Activated CD4-positive, alpha-beta T cell treated with anti-CD3 and anti-CD28 coated beads, Interleukin-2, amount 10 ng/mL, durations not matched to agents 24 days and 14 days (primary cell): ENCODE results near the gene HCFC1. TPM values are rescaled to one million over a fixed set of nuclear protein-coding genes. Genes with fewer than 3 reads are reported as not detected.

Source experiments
- DNase-seq: peaks from one replicate; pipeline ENCODE4 v3.0.0; 2022
- H3K27ac Mint-ChIP-seq: one replicate; pipeline ENCODE4 v1.8.0; 2022; ENCODE audit warnings: mild to moderate bottlenecking, mixed read lengths
- H3K27me3 Mint-ChIP-seq: one replicate; pipeline ENCODE4 v1.8.0; 2022; ENCODE audit warnings: mixed read lengths
- H3K36me3 Mint-ChIP-seq: one replicate; pipeline ENCODE4 v1.8.0; 2022; ENCODE audit warnings: low read depth, mild to moderate bottlenecking, mixed read lengths
- H3K4me1 Mint-ChIP-seq: one replicate; pipeline ENCODE4 v1.8.0; 2021; ENCODE audit warnings: mixed read lengths
- H3K4me3 Mint-ChIP-seq: one replicate; pipeline ENCODE4 v1.8.0; 2022; ENCODE audit warnings: mild to moderate bottlenecking, moderate library complexity, mixed read lengths
- H3K9me3 Mint-ChIP-seq: one replicate; pipeline ENCODE4 v1.8.0; 2021; ENCODE audit warnings: mixed read lengths
- intact Hi-C: fragments of 100-400 bp; cut with micrococcal nuclease; formaldehyde crosslinking; loops from one replicate; pipeline ENCODE4 v1.15.1; 2023
- total RNA-seq: library from RNA; stranded (reverse); gene quantifications from 2 replicates; pipeline ENCODE4 v1.2.3, GENCODE V29; 2022

The HCFC1 gene
- total RNA-seq, 1 donor from 2014 or later, result 107 TPM

GRCh38 chrX:153953342-153953830 lies 18.2 kb downstream of the HCFC1 start:
- intact Hi-C loops, result loop anchor here (1.0 kb wide), 1 partner anchor 189 kb away; the partner anchor contains the start of gene PLXNB3
- Mint-ChIP-seq H3K36me3 (peaks cover 41% of the 10 kb centered on the region), H3K27me3 (no peaks in the 10 kb centered on the region), H3K27ac (peak overlapping the region; percentile 20), H3K4me3 (no peak overlapping the region), H3K4me1 (peaks cover 7% of the 10 kb centered on the region), H3K9me3 (no peaks in the 10 kb centered on the region)
- DNase-seq, result peak; percentile 93

- no peak overlapping the region for H3K4me3 Mint-ChIP-seq
- H3K27me3 Mint-ChIP-seq, result no peaks in the 10 kb centered on the region
- H3K36me3 Mint-ChIP-seq, result peaks cover 43% of the 10 kb centered on the region
- H3K4me1 Mint-ChIP-seq, result peaks cover 9% of the 10 kb centered on the region
- DNase-seq, result no peak
- H3K9me3 Mint-ChIP-seq, result no peaks in the 10 kb centered on the region
- no peak overlapping the region for H3K27ac Mint-ChIP-seq
- intact Hi-C loops, result loop anchor here (1.0 kb wide), 1 partner anchor 188 kb away; the partner anchor contains the start of gene PLXNB3
Observed at GRCh38 chrX:153952373-153953026, 19.1 kb downstream of the HCFC1 start.

GRCh38 chrX:153951683-153952372 lies 19.8 kb downstream of the HCFC1 start:
- no peak overlapping the region for H3K27ac Mint-ChIP-seq
- no peaks in the 10 kb centered on the region for H3K9me3 Mint-ChIP-seq
- H3K27me3 Mint-ChIP-seq, result no peaks in the 10 kb centered on the region
- H3K4me3 Mint-ChIP-seq, result no peak overlapping the region
- intact Hi-C loops, result no loop called here
- peaks cover 11% of the 10 kb centered on the region for H3K4me1 Mint-ChIP-seq
- DNase-seq, result no peak
- peaks cover 40% of the 10 kb centered on the region for H3K36me3 Mint-ChIP-seq

DNA sequence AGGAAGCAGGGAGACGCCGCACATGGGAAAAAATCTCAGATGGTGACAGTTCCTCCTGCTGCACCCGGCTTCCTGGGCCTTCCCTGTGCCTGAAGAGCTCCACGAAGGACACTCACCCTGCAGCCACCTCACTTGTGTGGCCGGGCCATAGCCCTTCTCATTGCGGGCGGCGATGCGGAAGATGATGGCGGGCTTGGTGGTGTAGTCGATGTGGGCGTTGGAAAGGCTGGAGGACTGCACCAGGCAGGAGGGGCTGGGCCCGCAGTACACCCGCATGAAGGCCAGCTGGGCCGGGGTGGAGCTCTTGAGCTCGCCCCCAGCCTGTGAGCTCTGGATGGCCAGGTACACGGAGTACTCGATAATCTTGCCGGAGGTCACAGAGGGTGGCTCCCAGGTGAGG lies 21.5 kb downstream of the HCFC1 start:
- no peaks in the 10 kb centered on the region for H3K27me3 Mint-ChIP-seq
- H3K9me3 Mint-ChIP-seq, result no peaks in the 10 kb centered on the region
- H3K36me3 Mint-ChIP-seq, result peaks cover 33% of the 10 kb centered on the region
- intact Hi-C loops, result no loop called here
- DNase-seq, result no peak
- H3K4me1 Mint-ChIP-seq, result peaks cover 11% of the 10 kb centered on the region
- no peak overlapping the region for H3K4me3 Mint-ChIP-seq
- peak overlapping the region; percentile 25 for H3K27ac Mint-ChIP-seq

DNA sequence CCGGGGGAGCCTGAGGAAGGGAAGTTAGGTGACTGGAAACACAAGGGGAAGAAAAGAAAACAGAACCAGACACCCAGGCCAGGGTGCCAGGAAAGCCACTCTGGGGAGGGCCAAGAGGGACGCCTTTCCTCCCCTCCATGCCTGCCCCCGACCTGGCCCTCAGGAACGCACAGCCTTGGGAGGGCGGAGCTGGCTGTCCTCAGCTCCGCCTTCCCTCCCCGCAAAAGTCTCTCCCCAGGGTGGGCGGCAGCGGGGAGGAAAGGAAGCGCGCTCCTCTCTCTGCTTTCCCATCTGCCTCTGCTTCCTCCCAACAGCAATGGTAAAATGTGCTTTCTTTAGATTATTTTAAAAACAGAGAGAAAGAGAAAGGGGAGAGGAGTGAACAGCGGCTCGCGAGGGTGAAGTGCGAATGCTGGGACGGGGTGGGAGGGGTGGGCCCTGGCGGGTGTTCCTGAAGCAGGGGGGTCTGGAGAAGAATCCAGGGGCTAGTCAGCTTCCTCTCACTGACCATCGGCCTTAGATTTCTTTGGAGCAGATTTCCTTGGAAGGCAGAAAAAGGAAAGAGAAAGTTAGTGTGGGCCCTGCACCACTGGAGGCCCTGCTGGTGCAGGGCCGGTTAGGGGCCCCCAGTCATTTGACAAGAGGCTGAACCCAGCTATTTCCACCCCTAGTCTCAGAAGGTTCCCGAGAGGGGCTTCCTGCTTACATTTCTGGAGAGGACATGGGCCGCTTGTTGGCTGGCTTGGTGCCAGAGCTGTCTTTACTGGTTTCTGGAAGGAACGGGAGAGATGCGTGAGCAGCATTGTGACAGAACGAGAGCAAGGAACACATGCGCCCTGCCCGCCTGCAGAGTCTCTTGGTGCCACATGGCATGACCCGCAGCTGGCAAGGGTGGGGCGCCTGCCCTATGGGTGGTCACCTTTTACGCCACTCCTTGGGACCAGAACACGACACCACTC lies 22.5 kb downstream of the HCFC1 start:
- no peak for DNase-seq
- peaks cover 30% of the 10 kb centered on the region for H3K36me3 Mint-ChIP-seq
- H3K27me3 Mint-ChIP-seq, result no peaks in the 10 kb centered on the region
- H3K4me3 Mint-ChIP-seq, result no peak overlapping the region
- H3K27ac Mint-ChIP-seq, result peak overlapping the region; percentile 75
- H3K9me3 Mint-ChIP-seq, result no peaks in the 10 kb centered on the region
- H3K4me1 Mint-ChIP-seq, result peaks cover 13% of the 10 kb centered on the region
- intact Hi-C loops, result no loop called here

DNA sequence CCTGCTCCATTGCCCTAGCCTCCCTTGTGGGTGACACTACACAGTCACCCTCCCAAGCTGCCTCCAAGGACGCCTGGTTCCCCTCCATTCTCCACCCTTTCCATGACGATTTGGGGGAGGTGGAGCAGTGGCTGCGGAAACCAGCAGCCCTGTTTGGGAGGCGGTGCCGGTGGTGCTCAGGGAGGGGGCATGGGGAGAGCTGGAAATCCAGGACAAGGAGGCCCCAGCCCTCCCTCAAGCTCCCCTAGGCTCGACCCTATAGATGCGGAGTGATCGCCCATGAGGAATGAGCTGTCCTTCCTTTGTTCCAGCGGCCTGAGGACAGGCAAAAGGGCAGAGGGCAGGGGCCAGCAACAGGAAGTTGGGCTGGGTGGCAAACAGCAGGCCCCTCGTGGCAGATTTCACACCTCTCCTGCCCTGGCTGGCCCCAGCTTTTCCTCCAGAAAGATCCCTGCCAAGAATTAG lies 23.6 kb downstream of the HCFC1 start:
- DNase-seq, result no peak
- Mint-ChIP-seq H3K27me3 (no peaks in the 10 kb centered on the region), H3K4me3 (no peak overlapping the region), H3K9me3 (no peaks in the 10 kb centered on the region), H3K4me1 (peaks cover 13% of the 10 kb centered on the region), H3K27ac (peak overlapping the region; percentile 29), H3K36me3 (peaks cover 25% of the 10 kb centered on the region)
- intact Hi-C loops, result no loop called here

DNA sequence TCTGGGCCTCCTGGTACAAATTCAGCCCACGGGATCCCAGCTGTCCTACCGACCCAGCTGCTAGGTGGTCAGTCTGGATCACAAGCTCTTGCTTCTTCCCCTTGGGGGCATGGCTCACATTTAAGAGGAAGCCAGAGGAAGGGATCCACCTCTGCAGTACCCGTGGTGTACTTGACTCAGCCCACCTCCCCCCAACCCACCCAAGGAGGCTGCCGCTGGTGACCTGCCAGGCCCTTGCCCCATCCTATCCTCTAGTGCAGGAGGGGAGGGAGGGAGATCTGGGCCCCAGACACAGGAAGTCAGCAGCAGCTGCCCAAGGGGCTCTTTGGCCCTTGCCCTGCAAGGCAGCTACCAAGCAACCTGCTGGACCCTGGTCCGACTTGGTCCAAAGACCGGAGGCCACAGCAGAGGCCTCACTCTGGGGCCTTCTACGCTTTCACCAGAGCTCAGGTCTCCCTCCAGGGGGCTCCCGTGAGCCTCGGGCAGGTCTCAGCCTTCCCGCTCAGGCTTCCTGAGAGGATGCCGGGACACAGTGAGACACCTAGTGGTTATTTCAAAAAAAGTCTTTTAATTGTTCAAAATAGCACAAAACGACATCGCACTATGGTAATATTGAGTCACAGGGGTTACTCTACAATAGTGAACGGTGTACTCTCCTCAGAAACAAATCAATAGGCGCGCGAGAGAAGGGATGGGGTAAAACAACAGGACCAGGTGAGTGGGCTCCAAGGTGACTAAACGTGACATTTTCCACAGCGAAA lies 24.4 kb downstream of the HCFC1 start:
- Mint-ChIP-seq H3K4me3 (peak overlapping the region; percentile 2), H3K27ac (peak overlapping the region; percentile 83), H3K36me3 (peaks cover 22% of the 10 kb centered on the region), H3K9me3 (no peaks in the 10 kb centered on the region), H3K4me1 (peaks cover 13% of the 10 kb centered on the region), H3K27me3 (no peaks in the 10 kb centered on the region)
- DNase-seq, result peak; percentile 93
- intact Hi-C loops, result loop anchor here (2.0 kb wide), 1 partner anchor 20 kb away; the partner anchor contains the start of gene ARHGAP4

DNA sequence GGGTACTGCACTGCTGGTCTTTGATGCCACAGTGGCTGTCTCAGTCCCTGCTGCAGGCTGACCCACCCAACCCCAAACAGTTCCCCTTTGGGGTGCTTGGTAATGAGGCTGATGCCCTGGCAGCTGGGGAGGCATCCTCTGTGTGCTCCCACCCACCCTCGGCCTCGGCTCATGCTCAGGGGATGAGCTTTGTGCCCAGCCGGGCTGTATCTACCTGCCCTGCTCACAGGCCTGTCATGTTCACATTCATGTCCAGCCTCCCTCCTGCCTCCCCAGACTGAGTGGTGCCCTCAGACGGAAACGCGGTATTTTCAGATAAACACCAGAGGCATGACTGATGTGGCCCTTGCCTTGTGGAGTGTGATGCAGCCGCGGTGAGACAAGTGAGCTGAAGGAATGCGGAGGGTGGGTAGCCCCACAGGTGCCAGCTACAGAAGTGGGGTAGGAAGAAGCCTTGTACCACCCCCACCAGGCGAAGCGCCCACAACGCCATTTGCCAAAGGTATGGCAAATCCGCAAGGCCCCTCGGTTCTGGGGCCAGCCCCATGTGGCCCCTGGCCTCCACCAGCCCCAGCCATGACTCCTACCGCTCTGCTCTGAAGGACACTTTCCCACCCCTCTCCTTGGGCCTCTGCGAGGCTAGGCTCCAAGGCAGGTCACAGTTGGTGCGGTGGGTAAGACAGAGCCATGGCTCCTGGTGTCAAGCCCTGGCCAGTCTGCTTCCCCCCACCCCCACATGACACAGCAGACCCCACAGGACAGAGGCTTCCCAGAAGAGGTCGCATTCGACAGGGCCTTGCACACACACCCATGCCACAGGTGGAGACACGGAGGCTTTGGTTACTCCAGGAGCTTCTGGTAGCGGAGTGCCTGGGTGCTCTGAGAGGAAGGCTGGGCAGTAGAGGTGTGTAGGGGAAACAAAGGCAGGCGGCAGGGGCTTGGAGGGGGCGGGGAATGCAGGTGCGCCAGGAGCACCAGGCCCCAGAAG lies 25.4 kb downstream of the HCFC1 start:
- intact Hi-C loops, result loop anchor here (2.0 kb wide), 1 partner anchor 19 kb away; the partner anchor contains the start of gene ARHGAP4
- no peaks in the 10 kb centered on the region for H3K27me3 Mint-ChIP-seq
- no peaks in the 10 kb centered on the region for H3K9me3 Mint-ChIP-seq
- H3K27ac Mint-ChIP-seq, result no peak overlapping the region
- peaks cover 21% of the 10 kb centered on the region for H3K36me3 Mint-ChIP-seq
- H3K4me1 Mint-ChIP-seq, result peaks cover 15% of the 10 kb centered on the region
- H3K4me3 Mint-ChIP-seq, result no peak overlapping the region
- no peak for DNase-seq

- no peaks in the 10 kb centered on the region for H3K9me3 Mint-ChIP-seq
- peaks cover 13% of the 10 kb centered on the region for H3K36me3 Mint-ChIP-seq
- no peak for DNase-seq
- H3K4me1 Mint-ChIP-seq, result peaks cover 16% of the 10 kb centered on the region
- intact Hi-C loops, result no loop called here
- no peaks in the 10 kb centered on the region for H3K27me3 Mint-ChIP-seq
- H3K4me3 Mint-ChIP-seq, result peak overlapping the region; percentile 91
- no peak overlapping the region for H3K27ac Mint-ChIP-seq
Observed at GRCh38 chrX:153944800-153945150, 26.8 kb downstream of the HCFC1 start.

DNA sequence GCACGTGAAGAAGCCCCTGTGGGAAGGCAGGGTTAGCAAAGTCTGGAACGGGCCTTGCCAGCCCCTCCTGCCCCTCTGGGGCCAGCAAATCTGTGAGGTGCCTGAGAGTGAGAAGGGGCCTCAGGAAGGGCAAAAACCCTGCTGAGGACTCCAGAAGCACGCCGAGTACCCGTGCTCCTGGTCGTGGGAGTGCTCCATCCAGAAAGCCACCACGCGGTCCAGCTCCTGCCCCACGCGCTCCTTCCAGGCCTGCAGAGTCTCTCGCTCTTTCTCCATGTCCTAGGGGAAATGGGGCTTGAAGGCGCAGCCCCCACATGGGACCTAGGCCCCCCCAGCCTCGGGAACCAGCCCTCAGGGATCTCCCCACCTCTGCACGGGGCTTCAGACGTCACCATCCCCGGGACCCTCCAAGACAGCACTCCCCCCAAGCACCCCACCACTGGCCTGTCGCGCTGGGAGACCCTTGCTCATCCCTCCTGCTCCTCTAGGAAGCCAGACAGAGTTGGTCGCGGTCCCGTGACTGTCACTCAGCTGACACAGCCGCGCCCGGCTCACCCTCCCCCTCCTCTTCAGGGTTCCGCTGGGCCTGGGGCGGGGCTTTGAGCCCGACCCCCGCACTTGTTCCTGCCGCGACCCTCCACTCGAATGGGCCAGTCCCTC lies 27.3 kb downstream of the HCFC1 start, which contains the start of gene RENBP:
TSS of gene RENBP (minus strand) at position 504 of the 660 bp plus-strand sequence. CDS start at position 471, 33 bp downstream.
- peak; percentile 81 for DNase-seq
- peaks cover 12% of the 10 kb centered on the region for H3K4me1 Mint-ChIP-seq
- H3K27ac Mint-ChIP-seq, result peak within 1 kb of the TSS; percentile 90
- no peaks in the 10 kb centered on the region for H3K9me3 Mint-ChIP-seq
- intact Hi-C loops, result no loop called here
- peak within 1 kb of the TSS; percentile 91 for H3K4me3 Mint-ChIP-seq
- no peaks in the 10 kb centered on the region for H3K27me3 Mint-ChIP-seq
- H3K36me3 Mint-ChIP-seq, result peaks cover 11% of the 10 kb centered on the region

DNA sequence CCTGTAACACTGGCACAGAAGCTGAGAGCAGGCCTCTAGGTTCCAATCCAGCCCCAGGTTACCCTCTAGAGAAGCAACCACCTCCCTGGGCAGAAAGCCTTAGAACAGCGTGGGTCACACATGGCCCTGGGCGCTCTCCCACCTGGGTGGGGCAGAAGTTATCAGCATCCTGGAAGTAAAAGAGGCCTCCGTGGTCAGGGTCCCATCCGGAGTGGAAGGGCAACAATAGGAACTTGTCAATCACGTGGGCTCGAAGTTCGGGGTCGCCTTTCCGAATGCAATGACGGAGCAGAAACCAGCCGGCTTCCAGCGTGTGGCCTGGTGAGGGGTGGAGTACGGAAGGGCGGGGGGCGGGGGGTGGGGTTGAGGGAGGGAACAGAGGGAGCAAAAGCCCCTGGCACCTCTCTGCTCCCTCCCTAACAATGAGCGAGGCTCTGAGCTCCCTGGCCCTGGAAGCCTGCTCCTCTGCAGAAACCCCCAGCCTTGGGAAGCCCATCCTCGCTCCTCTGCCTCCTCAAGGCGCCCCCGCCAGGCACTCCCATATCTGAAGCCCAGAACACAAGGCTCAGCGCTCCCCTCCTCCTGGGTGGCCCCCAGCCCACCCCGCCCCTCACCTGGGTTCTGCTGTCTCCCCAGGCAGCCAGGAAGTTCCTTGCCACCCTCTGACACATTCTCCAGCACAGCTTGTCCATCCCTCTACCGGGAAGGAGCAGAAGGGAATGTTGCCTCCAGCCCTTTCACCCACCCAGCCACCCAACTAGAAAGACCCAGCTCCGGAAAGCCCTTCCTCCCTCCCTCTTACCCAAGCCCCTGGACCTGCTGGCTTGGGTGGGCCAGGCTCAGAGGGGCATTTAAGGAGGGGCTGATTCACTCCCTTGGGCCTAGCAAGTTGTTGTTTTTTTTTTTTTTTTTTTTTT lies 30.0 kb downstream of the HCFC1 start:
- intact Hi-C loops, result no loop called here
- peak overlapping the region; percentile 71 for H3K4me3 Mint-ChIP-seq
- no peaks in the 10 kb centered on the region for H3K9me3 Mint-ChIP-seq
- peaks cover 4% of the 10 kb centered on the region for H3K36me3 Mint-ChIP-seq
- DNase-seq, result no peak
- H3K27ac Mint-ChIP-seq, result peak overlapping the region; percentile 79
- no peaks in the 10 kb centered on the region for H3K27me3 Mint-ChIP-seq
- H3K4me1 Mint-ChIP-seq, result peaks cover 9% of the 10 kb centered on the region
